GM18502 (cell line): ENCODE results near the gene H1-8.
"Not testable (repeated sequence)": the region's sequence is repeated elsewhere in the genome, so short reads cannot be mapped to it uniquely, and the experiment has no call there.

ENCODE experiments used
- ATAC-seq: cut with Tn5 transposase; IDR thresholded peaks from one replicate; pipeline ENCODE4 v1.9.1; 2021; ENCODE audit warnings: mild to moderate bottlenecking; ENCODE audit not compliant: unreplicated experiment, poor library complexity

H1-8 gene, protein sequence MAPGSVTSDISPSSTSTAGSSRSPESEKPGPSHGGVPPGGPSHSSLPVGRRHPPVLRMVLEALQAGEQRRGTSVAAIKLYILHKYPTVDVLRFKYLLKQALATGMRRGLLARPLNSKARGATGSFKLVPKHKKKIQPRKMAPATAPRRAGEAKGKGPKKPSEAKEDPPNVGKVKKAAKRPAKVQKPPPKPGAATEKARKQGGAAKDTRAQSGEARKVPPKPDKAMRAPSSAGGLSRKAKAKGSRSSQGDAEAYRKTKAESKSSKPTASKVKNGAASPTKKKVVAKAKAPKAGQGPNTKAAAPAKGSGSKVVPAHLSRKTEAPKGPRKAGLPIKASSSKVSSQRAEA

DNA sequence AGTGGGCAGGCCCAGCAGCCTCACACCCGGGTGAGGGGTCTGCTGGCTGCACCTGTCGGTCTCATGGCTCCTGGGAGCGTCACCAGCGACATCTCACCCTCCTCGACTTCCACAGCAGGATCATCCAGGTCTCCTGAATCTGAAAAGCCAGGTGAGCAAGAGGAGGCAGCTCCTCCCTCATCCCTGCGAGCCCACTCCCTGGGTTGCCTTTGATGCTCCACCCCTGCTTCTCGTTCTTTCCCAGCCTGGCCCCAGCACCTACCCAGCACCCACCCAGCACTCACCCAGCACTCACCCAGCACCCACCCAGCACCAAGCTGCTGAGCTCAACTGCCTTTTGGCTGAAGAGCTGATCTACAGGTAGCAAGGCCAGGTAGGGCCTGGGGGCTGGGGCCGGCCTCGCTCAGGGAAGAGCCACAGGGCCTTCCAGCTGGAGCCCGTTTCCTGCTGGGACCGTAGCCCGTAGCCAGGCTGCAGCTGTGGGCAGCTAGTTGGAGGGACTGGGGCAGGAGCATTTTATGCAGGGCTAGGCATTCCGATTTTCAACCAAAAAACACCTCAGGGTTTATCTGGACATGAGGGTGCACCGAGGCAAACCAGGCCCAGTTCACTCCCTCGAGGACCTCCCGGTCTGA is at the start of gene H1-8:
H1-8 (plus strand) TSS at position 20 of the 635 bp plus-strand sequence; CDS start at position 64, 44 bp downstream.
- no peak for ATAC-seq

DNA sequence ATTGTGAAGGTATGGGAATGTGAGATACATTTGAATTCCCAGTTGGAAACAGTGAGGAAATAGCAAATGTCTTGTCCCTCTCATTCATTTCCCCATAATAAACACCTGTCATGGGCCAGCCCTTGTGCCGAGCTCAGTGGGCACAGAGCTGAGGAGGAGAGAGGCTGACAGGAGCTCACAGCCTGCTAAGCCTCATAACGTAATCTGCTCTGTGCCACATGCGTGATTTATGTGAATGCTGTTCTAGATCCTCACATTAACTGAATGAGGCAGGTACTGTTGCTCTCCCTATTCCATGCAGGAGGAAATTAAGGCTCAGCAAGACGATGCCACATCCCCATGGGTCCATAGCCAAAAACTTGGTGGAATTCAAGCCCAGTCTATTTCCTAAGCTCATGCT is 49.8 kb upstream of the H1-8 start:
- no peak for ATAC-seq

DNA sequence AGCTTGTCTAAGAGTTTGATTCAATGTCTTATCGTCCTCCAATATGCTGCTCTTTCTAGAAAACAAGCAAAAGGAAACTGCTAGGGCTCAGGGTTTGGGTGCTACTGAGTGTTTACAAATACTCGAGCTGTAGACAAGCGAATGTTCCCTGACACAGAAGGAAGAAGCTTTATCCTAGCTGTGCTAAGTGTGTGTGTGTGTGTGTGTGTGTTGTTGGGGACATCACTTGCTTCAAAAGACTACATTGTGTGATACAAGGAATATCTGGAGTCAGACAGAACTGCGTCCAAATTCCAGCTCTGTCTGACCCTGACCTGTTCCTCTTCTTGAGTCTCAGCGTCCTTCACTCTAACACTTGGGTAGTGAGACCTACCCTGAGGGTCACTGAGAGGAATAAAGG is 48.5 kb upstream of the H1-8 start:
- ATAC-seq = not testable (repeated sequence)

DNA sequence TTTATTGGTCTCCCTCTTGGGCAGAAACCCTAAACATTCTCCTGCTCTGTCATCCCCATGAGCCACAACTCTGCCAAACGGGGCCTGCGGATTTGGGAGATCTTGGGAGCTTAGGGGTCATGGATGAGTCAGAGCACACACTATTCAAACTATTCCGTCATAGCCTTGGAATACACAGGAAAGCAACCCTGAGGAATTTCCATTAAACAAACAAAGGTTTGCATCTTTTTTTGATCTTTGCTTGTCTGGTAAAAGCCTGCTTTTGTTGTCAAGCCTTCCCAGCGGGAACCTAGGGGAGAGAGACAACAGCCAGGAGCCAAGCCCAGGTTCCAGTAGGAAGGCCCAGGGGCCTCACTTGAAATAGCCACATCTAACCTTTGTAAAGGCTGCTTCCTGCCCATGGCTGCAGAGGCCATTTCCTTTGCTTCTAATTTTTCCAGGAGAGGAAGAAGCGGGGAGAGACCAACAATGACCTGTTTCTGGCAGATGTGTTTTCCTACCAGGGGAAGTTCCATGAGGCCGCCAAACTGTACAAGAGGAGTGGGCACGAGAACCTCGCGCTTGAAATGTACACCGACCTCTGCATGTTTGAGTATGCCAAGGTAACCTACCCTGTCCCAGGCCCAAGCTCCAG is 47.9 kb upstream of the H1-8 start:
- not testable (repeated sequence) for ATAC-seq

DNA sequence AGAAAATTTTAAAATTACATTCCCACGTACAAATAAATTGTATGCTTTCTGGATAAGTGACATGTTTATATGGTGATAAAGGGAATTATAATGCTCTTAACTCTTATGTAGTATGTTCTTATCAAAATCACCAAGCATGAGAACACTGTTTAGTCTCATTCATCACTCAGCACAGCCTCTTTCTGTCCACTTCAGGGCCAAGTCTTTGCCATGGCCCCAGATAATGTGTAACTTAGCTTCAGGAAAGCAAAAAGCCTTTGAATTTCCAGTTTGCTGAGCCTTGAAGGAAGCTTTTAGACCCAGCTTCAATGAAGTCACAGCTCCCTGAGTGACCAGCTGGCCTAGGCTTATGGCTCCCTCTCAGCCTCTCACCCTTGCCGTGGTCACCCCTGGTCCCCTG is 45.1 kb upstream of the H1-8 start:
- ATAC-seq = not testable (repeated sequence)

DNA sequence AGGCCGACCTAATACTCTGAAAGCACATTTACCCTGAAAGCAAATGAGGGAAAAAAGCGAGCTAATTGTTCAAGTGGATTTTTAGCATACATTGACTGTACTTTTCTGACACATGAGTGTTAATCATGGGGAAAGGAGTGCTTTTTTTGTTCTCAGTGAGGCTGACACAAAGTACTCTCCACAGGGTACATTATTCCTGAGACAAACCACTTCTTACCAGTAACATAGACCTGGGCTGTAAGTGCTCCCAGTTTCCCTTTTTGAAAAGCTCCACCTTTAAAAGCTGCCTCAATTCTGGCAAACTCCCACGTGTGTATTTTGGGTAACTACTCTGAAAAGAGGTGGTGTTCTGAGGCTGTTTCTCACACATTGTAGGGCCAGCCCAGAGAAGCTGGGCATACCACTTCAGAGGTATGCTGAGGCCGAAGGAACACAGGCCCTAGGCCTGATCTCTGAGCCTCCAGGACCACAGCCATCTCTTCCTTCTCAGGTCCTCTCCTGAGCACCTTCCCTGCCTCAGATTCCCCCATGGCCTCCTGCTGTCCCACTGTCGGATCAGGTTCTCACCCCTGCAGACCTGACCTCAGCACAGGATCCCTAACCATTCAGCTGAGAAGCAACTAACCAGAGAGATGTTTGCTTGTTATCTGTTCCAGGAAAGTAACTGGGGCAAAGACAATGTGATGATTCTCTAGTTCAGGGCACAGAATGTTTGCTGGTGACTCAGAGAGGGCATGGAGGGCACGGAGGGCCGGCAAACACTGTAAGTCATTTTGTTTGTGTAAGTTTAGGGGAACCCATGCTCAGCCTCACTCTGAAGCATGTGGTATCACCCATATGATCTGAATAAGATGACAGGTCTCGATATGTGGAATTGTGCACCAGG is 44.1 kb upstream of the H1-8 start:
- not testable (repeated sequence) for ATAC-seq

DNA sequence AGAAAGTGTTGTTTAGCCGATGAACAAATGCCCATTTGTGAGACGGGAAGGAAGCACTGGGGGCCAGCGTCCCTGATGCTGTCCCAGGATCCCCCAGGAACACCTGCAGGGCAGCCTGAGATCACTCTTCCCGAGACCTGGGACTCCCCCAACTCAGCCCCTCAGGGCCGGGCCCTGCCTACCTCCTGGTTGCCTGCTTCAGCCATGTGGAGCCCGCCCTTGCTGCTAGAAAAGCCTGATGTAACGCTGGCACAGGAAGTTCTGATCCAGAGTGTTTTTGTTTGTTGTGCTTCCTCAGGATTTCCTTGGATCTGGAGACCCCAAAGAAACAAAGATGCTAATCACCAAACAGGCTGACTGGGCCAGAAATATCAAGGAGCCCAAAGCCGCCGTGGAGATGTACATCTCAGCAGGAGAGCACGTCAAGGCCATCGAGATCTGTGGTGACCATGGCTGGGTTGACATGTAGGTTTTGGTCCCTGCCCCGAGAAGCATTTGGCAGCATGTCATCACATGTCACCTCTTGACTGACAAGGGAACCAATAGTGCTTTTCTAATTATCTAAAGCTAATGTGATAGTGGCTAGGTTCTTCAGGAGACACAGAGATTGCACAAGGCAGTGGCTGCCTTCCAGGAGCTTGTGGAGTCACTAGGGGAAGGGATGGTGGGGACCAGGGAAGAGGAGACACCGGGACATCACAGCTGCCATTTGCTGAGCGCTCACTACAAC is 43.2 kb upstream of the H1-8 start:
- not testable (repeated sequence) for ATAC-seq

DNA sequence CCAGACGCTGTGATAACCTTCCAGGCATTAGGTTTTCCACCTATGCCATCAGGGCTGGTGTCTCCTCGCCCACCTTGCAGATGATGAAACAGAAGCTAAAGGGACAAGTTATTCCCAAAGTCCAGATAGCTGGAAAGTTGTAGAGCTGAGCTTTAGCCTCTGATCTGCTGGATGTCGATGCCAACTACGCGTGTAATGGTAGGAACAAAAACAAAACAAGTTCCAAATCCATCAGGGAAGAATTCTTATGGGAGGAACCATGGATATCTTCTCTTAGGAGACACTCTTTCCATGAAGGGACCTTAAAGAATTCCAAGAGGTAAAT is 42.7 kb upstream of the H1-8 start:
- no peak for ATAC-seq

DNA sequence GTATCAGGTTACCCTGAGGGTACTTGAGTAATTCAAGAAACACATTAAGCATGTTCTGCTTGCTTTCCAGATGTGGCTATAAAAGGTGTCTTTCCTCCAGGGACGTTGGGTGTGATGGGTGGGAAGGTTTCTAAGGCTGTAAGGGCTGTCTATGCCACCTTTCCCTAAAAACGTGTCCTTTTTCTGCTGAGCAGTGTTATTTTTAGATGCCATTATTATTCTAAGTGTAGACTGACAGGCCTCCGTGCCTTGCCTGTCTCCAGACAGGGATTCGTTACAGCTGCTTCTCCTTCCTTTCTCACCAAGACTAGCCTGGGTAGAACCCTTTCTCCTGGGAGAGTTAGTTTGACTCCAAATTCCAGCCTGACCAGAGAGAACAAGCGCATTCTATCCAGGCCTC is 41.3 kb upstream of the H1-8 start:
- no peak for ATAC-seq

DNA sequence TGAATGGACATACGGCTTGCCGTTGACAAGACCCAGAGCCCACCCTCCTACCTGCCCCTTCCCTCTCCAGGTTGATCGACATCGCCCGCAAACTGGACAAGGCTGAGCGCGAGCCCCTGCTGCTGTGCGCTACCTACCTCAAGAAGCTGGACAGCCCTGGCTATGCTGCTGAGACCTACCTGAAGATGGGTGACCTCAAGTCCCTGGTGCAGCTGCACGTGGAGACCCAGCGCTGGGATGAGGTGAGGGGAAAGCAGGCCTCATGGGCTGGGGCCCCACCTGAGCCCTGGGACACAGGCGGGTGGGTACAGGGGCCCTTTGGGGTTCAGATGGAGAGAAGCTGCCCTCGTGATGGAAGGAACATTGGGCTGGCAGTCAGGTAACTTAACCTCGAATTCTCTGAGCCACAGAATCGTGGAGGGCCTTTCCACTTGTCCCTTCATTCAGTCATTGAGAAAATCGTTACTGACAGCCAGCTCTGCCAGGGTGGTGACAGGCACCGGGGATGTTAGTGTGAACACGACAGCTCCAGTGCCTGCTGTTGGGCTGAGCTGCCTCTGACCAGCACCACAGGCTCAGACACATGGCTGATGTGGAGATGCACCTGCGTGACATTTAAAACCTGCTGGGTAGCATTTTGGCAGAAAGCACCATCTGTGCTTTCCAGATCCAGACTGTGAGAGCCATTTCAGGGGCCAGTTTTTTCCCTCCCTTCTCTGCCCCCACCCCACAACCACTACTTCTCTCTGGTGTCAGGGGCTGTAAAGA is 40.1 kb upstream of the H1-8 start:
- no peak for ATAC-seq

DNA sequence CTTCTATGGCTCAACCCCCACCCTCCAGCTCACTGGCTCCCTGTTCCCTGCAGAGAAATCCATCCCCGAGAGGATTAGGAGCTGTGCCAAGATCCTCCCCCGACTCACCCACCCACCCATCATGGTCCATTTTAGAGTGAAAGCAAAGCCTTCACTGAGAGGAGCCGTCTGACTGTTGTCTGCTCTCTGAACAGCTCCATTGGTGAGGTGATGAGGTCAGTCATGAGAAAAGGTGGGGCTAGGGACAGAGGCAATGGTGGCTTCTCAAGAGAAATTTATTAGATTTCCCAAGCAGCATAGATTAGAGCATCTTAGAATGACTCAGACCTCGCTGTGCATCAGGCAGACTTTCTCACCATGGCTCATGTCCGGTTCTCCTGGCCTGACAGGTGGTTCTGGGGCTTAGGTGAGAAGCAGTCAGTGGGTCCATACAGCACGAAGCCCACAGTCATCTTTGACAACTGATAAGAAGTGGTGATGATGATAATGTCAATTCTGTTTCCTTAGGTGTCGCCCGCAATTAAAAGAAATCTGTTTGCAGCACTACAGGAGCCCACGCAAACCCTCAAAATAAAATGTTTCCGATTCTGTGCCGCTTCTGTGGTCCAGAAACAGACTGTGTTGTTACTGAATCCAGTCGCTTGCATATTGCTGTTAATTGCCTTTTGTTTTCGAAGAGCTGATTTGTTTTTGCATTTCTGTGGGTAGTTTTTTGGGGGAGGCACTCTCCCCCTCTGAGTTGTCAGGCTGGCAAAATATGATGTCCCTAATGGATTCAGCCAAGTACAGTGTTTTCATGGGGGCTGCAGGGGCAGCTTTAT is 39.3 kb upstream of the H1-8 start:
- ATAC-seq = no peak

DNA sequence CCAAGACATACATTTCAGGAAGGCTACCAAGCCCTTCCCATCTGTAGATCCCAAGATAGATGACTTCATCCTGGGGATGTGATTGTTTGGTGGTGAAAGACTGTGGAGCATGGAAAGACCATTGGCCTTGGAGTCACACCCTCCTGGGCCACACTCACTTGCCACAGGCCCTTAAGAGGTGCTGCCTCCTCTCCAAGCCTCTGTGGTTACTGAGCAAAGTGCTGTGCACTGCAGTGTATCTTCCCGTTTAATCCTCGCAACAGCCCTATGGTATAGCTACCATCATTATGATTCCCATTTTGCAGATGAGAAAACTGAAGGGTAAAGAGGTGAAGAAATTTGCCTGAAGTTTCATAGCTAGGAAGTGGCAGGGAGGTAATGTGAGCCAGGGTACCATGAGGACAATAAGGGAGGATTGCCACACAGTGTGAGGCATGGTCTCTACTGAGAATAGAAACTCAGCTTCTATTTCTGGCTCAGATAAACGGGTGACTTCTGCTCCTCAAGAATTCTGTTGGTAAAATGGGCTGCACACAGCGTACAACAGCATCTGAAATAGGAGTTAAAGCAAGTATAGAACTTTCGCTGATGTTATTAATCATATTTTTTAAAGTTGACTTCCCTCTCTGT is 38.4 kb upstream of the H1-8 start:
- no peak for ATAC-seq

DNA sequence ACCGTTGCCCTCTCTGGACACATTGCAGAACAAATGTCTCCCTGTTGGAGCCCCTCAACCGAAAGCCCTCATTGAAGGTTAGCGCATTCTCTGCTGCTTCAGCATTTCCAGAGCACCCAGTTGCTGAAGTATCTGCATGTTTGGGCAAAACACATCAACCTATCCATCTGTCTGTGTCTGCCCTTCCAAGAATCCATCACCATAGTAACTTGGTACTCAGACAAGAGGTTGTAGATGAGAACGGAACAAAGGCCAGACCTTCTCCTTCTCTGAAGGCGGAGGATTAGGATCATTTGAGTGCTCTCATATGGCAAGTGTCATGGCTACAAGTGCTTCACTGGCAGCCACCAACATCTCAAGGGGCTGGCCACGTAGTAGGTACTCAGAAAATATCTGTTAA is 37.6 kb upstream of the H1-8 start:
- ATAC-seq = no peak

DNA sequence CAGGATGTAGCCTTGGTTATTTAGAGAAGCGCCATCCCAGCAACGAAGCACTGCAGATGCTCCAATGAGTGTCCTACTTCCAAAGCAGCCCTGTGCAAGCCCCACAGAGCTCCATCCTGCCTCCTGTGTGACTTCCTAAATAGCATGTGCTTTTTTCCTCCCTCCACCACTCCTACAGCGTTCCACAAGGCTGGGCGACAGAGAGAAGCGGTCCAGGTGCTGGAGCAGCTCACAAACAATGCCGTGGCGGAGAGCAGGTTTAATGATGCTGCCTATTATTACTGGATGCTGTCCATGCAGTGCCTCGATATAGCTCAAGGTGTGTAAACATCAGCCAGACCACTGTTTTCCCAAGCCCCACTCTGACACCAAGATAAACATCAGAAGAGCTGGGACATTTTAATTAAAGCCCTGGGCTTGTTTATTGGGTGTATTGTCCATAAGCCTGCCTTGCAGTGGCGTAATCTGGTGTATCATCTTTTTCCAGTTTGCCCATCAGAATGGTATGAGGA is 36.7 kb upstream of the H1-8 start:
- ATAC-seq = no peak

DNA sequence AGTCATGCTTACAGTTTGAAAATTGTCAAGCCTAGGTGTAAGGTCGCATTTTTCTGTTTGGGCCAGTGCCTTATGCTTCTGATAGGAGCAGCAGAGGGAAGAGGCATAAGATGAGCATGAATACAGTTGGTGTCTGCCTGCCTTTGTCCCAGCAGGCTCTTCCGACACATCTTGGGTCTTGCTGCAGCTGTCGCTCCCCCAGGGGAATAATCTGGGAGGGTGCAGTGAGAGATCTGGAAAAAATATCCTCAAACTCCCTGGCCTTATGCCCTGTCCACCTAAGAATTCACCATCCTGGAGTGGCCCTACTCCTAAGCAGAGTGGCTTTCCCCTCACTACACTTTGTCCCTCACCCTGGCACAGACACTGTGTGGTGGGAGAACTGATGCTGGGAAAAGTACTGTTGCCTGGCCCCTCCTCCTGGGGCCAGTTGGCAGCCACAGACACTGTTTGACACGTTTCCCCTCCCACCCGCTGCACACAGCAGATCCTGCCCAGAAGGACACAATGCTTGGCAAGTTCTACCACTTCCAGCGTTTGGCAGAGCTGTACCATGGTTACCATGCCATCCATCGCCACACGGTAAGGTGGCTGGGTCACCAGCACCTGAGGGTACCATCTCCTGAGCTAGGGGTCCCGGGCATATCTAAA is 35.7 kb upstream of the H1-8 start:
- ATAC-seq = no peak

DNA sequence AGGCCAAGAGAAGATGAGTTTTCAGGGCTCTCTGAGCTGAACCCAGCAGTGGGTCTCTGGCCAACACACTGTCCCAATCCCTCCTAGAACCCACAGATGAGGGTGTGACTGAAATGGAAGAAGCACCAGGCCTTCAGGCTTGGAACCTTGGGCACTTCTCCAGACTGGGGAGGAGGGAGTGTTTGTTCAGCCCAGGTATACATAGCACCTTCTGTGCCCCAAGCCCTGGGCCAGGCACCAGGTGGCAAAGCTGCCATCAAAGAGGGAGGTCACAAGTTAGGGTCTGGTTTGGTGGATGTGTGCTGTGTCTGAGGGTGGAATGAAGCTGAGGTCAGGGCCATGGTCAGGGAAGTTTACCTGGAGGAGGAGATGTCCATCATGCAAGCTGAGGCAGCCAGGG is 30.4 kb upstream of the H1-8 start:
- no peak for ATAC-seq

DNA sequence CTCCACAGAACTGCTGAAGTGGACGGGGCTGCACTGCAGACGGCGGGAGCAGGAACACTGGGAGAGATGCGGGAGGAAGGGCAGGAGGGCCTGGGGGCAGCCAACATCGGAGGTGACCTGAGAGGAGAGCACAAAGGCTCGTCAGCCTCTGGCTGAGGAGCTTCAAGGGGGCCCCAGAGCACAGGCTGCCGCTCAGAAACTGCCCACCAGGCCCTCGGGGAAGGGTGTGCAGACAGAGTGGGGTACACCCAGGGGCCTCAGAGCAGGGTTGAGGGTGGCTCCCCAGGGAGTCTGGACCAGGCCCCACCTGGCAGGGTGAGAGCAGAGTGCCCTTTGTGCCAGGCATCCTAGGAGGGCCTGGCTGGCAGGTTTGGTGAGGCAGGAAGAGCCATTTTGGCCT is 29.3 kb upstream of the H1-8 start:
- no peak for ATAC-seq
